ENCODE measurements around the gene CD68.
"Not testable (repeated sequence)": the region's sequence is repeated elsewhere in the genome, so short reads cannot be mapped to it uniquely, and the experiment has no call there.

CD68 gene

GRCh38 chr17:7615265-7615747 lies 35.9 kb downstream of the CD68 start:
- DNase-seq, result no peak

GRCh38 chr17:7618608-7619007 lies 39.2 kb downstream of the CD68 start:
- no peak for DNase-seq

- DNase-seq, result no peak
Observed at GRCh38 chr17:7620835-7621234, 41.4 kb downstream of the CD68 start.

- no peak for DNase-seq
Observed at GRCh38 chr17:7623661-7624060, 44.2 kb downstream of the CD68 start.

GRCh38 chr17:7625749-7626148 lies 46.3 kb downstream of the CD68 start:
- not testable (repeated sequence) for DNase-seq

GRCh38 chr17:7626307-7626706 lies 46.9 kb downstream of the CD68 start:
- no peak for DNase-seq

GRCh38 chr17:7626956-7627249 lies 47.5 kb downstream of the CD68 start:
- no peak for DNase-seq

- DNase-seq, result peak; percentile 93
Observed at GRCh38 chr17:7627250-7628121, 48.0 kb downstream of the CD68 start, which contains the start of gene SAT2. Gene SAT2, minus strand, starts transcription at chr17:7627821. Its CDS starts 186 bp downstream, at chr17:7627635.

- no peak for DNase-seq
Observed at GRCh38 chr17:7629939-7630571, 50.6 kb downstream of the CD68 start, which contains the start of gene SHBG. Gene SHBG, plus strand, starts transcription at chr17:7630135. Its CDS starts 38 bp downstream, at chr17:7630173.
